Adipocyte (in vitro differentiated cells): ENCODE measurements around the gene GRK6.

Experiments
- DNase-seq: peaks from one replicate; pipeline ENCODE4 v3.0.0-alpha.2; 2015; ENCODE audit warnings: low read depth
- H3K27me3 ChIP-seq: replicated peaks from 2 replicates; pipeline ENCODE4 v1.7.0; 2013; ENCODE audit warnings: mild to moderate bottlenecking, low read length, moderate library complexity; ENCODE audit not compliant: control insufficient read depth, insufficient read depth
- H3K36me3 ChIP-seq: 2 replicates; pipeline ENCODE4 v1.7.0; 2013; ENCODE audit warnings: low read length, mild to moderate bottlenecking, moderate library complexity; ENCODE audit not compliant: control insufficient read depth, insufficient read depth, severe bottlenecking
- H3K4me1 ChIP-seq: 2 replicates; pipeline ENCODE4 v1.7.0; 2013; ENCODE audit warnings: mild to moderate bottlenecking, low read length, moderate library complexity; ENCODE audit not compliant: control insufficient read depth, insufficient read depth
- H3K4me3 ChIP-seq: 2 replicates; pipeline ENCODE4 v1.7.0; 2013; ENCODE audit warnings: mild to moderate bottlenecking, low read length, moderate library complexity
- H3K9ac ChIP-seq: 2 replicates; pipeline ENCODE4 v1.7.0; 2013; ENCODE audit warnings: mild to moderate bottlenecking, low read length, moderate library complexity
- H3K9me3 ChIP-seq: 2 replicates; pipeline ENCODE4 v1.7.0; 2013; ENCODE audit warnings: mild to moderate bottlenecking, low read length, moderate library complexity; ENCODE audit not compliant: control insufficient read depth

GRK6 gene

DNA sequence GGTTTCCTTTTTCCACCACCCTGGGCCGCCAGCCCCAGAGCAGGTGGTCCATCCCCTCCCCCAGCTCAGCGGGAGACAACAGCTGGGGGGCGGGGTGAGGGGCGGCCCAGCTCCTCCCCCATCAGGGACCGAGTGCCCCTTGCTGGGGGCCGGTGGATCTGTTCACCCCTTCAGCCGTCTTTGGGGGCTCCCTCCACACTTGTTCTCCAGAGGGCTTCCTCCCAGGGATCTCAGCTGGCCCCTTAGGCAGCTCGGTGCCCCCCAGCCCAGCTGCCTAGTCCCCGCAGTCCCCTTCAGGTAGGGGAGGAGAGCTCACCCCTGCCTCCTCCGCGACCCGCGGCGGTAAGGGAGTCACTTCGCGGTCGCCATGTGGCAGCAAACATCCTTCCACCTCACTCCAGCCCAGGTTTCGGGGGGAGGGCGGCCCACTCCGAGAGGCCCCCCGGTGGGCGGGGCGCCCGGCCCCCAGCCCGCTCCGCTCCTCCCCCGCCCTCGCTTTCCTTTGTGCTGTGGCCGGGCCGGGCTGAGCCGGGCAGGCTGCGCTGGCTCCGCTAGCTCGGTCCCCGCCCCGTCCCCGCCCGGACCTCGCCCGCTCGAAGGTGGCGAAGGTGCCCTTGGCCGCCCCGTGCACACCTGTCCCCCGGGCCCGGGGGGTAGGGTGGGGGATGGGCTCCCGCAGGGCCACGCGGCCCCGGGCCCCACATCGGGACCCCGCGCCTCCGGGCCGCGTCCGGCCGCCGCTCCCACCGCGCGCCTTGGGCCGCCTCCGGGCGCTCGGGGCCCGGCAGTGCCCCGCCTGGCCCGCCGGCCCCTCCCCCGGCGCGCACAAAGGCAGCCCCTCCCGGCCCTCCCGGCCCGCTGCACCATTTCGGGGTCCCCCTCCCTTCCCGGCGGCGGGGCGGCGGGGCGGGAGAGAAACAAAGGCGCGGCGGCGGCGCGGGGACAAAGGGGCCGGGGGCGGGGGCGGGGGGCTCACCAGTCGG, 46.3 kb downstream of the GRK6 start:
- no peaks in the 10 kb centered on the region for H3K9me3 ChIP-seq
- H3K27me3 ChIP-seq, result no peaks in the 10 kb centered on the region
- peak; percentile 66 for DNase-seq
- H3K36me3 ChIP-seq, result peaks cover under 1% of the 10 kb centered on the region
- peak overlapping the region; percentile 82 for H3K4me3 ChIP-seq
- H3K4me1 ChIP-seq, result peaks cover 53% of the 10 kb centered on the region
- H3K9ac ChIP-seq, result peak overlapping the region; percentile 87

DNA sequence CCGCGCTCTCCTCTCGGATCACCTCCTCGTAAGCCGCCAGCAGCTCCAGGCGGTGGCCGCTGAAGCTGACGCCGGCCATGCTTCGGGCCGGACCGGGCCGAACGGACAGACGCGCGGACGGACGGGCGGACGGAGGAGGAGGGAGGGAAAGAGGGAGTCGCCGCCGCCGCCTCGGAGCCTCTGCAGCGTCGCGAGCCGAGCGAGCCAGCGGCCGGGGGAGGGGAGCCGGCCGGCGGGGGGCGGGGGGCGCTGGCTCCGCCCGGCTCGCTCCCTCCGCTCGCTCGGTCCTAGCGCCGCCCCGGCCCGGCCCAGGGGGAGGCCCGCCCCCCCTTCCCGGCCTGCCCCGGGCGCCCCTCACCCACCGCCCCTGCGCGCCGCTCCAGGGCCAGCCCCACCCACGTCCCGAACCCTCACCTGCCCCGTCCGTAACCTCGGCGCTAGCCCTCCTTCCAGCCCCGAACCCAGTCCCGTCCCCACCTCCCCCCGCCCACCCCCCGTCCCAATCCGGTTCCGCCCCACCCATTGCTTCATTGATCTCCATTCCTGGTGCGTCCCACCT, 47.0 kb downstream of the GRK6 start, which contains the start of gene DBN1:
TSS of gene DBN1 (minus strand) at position 192 of the 559 bp plus-strand sequence. CDS start at position 79, 113 bp downstream.
- Histone ChIP-seq H3K4me1 (peaks cover 55% of the 10 kb centered on the region), H3K27me3 (no peaks in the 10 kb centered on the region), H3K36me3 (no peaks in the 10 kb centered on the region), H3K9me3 (no peaks in the 10 kb centered on the region), H3K4me3 (peak within 1 kb of the TSS; percentile 82), H3K9ac (peak within 1 kb of the TSS; percentile 87)
- DNase-seq, result peak; percentile 87

DNA sequence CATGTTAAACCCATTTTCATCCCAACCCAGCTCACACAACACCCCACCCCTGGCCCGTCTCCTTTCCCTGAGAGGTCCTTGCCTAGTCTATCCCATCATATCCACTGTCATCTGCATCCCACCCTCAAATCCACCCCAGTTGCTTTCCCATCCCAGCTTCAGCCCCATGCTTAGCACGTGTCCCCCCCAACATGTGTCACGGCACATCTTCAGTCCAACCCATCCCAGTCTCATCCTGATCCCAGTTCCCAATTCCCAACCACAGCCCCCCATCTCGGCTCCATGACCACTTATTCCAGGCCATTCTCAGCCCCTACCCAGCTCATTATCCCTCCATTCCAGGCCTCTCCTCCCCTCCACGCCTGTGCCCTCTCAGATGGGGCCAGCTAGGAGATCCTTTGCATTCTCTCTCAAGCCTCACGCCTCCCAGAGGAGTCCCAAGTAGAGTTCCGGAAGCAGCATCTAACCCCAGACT, 47.6 kb downstream of the GRK6 start:
- Histone ChIP-seq H3K4me3 (no peak overlapping the region), H3K9ac (peak overlapping the region; percentile 46), H3K9me3 (no peaks in the 10 kb centered on the region), H3K36me3 (no peaks in the 10 kb centered on the region), H3K4me1 (peaks cover 57% of the 10 kb centered on the region), H3K27me3 (no peaks in the 10 kb centered on the region)
- no peak for DNase-seq

- H3K27me3 ChIP-seq, result no peaks in the 10 kb centered on the region
- no peaks in the 10 kb centered on the region for H3K36me3 ChIP-seq
- no peak overlapping the region for H3K4me3 ChIP-seq
- H3K9ac ChIP-seq, result no peak overlapping the region
- H3K9me3 ChIP-seq, result no peaks in the 10 kb centered on the region
- H3K4me1 ChIP-seq, result peaks cover 57% of the 10 kb centered on the region
- DNase-seq, result peak; percentile 21
Observed at GRCh38 chr5:177474846-177475562, 48.5 kb downstream of the GRK6 start.

DNA sequence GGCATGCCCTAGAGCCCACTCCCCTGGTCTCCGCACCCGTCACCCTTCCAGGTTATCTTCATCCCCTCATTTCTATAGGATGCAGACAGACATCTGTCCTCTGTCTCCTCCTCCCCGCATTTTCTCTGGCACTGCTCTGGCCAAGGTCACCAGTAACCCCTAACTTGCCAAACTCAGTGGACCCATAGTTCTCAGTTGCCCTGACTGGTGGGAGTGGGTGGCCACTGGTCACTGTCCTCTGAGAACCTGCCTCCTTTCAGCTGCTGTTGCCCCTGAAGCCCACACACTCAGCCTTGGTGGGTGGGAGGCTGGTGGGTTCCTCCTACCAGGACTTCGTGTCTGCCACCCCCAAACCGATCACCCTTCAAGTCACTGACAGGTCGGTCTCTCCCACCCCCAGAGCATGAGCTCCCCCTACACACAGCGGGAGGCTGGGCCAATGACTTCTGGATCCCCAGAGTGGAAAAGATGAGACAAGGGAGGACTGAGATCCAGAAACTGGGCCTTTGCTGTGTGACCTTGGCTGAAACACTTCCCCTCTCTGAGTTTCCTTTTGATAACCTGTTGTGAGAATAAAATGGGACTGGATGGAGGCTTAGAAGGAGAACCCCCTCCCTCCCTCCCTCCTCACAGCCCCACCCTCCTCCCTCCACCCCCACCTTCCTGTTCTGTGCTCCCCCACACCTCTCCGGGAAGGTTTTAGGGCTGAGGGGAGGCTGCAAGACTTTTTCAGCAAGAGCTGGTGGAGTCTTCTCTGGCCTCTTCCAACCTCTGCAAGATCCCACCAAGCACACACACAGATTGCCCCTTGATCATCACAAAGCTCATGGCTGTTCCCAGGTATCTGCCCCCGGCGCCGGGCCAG, 49.3 kb downstream of the GRK6 start:
- Histone ChIP-seq H3K36me3 (no peaks in the 10 kb centered on the region), H3K4me3 (no peak overlapping the region), H3K9me3 (no peaks in the 10 kb centered on the region), H3K27me3 (no peaks in the 10 kb centered on the region), H3K9ac (no peak overlapping the region), H3K4me1 (peaks cover 53% of the 10 kb centered on the region)
- no peak for DNase-seq

DNA sequence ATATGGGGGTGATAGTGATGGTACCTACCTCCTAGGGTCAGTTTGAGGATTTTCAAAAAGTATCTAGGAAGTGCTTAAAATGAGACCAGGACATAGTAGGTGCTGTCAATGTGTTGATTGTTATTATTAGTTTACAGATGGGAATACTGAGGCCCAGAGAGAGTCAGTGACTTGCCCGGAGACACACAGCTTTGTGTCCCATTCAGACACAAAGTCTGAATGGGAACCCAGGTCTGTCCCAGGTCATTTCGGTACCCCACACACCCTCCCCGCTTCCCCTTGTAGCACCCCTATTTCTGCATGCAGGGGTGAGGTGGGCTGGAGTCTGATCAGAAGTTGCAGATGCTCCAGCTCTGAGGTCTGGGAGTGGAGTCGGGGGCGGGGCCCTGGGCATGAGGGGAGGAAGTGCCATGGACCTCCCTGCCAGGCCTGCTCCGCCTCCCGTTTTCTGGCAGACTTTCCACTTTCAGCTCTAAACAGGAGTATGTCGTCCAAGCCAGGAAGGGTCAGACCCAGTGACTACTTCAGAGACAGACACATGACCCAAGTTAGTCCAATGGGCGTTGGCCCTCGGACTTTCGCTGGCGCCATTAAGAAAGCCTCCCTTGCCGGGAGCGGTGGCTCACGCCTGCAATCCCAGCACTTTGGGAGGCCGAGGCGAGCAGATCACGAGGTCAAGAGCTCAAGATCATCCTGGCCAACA, 50.2 kb downstream of the GRK6 start:
- Histone ChIP-seq H3K4me3 (no peak overlapping the region), H3K36me3 (no peaks in the 10 kb centered on the region), H3K9ac (no peak overlapping the region), H3K4me1 (peaks cover 47% of the 10 kb centered on the region), H3K27me3 (no peaks in the 10 kb centered on the region), H3K9me3 (no peaks in the 10 kb centered on the region)
- peak; percentile 36 for DNase-seq

- H3K27me3 ChIP-seq, result no peaks in the 10 kb centered on the region
- H3K9me3 ChIP-seq, result no peaks in the 10 kb centered on the region
- H3K36me3 ChIP-seq, result no peaks in the 10 kb centered on the region
- H3K9ac ChIP-seq, result no peak overlapping the region
- no peak for DNase-seq
- H3K4me1 ChIP-seq, result peaks cover 49% of the 10 kb centered on the region
- H3K4me3 ChIP-seq, result no peak overlapping the region
Observed at GRCh38 chr5:177477701-177478477, 51.4 kb downstream of the GRK6 start.

DNA sequence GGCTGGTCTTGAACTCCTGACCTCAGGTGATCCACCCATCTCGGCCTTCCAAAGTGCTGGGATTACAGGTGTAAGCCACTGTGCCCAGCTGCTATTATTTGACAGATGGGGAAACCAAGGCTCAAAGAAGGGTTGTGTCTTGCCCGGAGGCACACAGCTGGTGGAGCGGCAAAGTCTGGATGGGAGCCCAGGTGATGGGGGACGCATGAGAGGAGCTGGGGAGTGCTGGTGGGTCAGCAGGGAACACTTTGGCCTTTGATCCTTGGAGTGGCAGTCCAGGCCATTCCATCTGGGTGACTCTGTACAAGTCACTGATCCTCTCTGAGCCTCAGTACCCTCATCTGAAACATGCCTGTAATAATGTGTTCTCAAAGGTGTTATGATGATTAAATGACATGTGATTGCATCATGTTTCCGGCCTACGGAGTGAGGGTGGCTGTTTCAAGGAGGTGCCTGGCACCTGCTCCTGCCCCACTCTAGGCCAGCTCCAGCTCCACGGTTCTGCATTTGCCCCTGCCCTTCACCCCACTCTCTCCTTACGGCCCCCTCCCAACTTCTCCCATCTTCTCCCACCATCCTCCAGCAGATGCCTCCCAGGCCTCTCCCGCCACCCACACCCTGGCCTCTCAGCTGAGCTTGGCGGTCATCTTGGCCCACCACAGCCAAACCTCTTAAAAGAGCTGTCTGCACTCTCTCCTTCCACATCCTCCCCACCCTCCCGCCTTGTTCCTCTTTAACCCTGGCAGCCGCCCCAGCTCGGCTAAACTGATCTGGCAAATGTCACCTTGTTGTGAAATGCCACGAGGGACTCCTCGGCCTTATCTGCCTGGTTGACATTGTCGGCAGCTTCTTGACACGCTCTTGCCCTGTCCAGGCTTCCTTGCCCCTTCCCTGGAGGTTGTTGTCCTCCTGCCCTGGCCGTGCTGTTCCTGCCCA, 52.5 kb downstream of the GRK6 start:
- peaks cover 47% of the 10 kb centered on the region for H3K4me1 ChIP-seq
- no peaks in the 10 kb centered on the region for H3K27me3 ChIP-seq
- H3K4me3 ChIP-seq, result no peak overlapping the region
- H3K36me3 ChIP-seq, result peaks cover 6% of the 10 kb centered on the region
- peak; percentile 43 for DNase-seq
- no peaks in the 10 kb centered on the region for H3K9me3 ChIP-seq
- H3K9ac ChIP-seq, result peak overlapping the region; percentile 63

GRCh38 chr5:177479774-177480173, 53.3 kb downstream of the GRK6 start:
- Histone ChIP-seq H3K9me3 (no peaks in the 10 kb centered on the region), H3K36me3 (peaks cover 8% of the 10 kb centered on the region)
- no peak for DNase-seq

More at GRCh38 chr5:177479774-177480173, 53.3 kb downstream of the GRK6 start:
- no peak overlapping the region for H3K4me3 ChIP-seq
- H3K9ac ChIP-seq, result peak overlapping the region; percentile 63
- H3K27me3 ChIP-seq, result no peaks in the 10 kb centered on the region
- H3K4me1 ChIP-seq, result peaks cover 41% of the 10 kb centered on the region
